Stimulated activated memory B cell treated with anti-CD40 and anti-IgM and Interleukin-4, amounts not matched to agents 10 μg/mL and 1 μg/mL and 100 μg/mL, for 72 hours (primary cell): ENCODE results near the gene SMO.

Source experiments
- ATAC-seq: fragments of 150-1000 bp; cut with Tn5 transposase; 2 replicates; pipeline ENCODE4 v1.10.0; 2021
- H3K27ac Mint-ChIP-seq: one replicate; pipeline ENCODE4 v1.8.0; 2022; ENCODE audit warnings: mild to moderate bottlenecking, mixed read lengths
- H3K27me3 Mint-ChIP-seq: one replicate; pipeline ENCODE4 v1.8.0; 2022; ENCODE audit warnings: mixed read lengths
- H3K36me3 Mint-ChIP-seq: one replicate; pipeline ENCODE4 v1.8.0; 2022; ENCODE audit warnings: mixed read lengths
- H3K4me1 Mint-ChIP-seq: one replicate; pipeline ENCODE4 v1.8.0; 2022; ENCODE audit warnings: mixed read lengths
- H3K4me3 Mint-ChIP-seq: one replicate; pipeline ENCODE4 v1.8.0; 2022; ENCODE audit warnings: mild to moderate bottlenecking, moderate library complexity, mixed read lengths
- H3K9me3 Mint-ChIP-seq: one replicate; pipeline ENCODE4 v1.8.0; 2022; ENCODE audit warnings: mixed read lengths

Gene SMO

DNA sequence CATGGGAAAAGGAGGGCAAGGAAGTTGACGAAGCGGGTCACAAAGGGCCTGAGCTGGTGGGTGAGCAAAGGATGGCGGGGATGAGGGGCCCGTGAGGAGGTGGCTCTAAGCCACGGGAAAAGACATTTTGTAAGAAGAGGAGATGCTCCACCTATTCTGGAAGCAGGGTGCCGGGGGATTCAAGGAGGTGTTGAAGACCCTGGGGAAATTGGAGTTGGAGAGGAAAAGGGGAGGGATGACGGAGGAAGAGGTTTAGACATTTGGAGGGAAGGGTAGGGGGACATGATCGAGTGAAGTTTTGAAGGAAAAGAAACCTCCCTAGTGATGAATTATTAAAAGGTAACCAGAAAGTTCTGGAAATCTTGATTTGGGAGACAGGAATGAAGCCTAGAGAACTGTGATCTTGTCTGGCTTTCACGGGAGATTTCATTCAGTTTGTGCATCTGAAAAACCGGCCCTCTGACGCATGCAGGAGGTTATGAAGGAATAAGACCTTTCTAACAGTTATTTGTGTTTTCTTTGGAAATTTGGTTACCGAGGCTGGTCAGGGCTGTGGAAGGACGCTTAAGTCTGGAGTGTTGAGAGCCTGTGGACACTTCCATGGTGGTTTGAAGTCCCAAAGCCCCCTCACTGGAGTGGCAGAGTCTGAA is 1.4 kb downstream of the SMO start:
- Mint-ChIP-seq H3K27me3 (peaks cover 48% of the 10 kb centered on the region), H3K4me1 (peaks cover 34% of the 10 kb centered on the region), H3K36me3 (no peaks in the 10 kb centered on the region), H3K9me3 (no peaks in the 10 kb centered on the region), H3K27ac (no peak overlapping the region), H3K4me3 (peak overlapping the region; percentile 77)
- no peak for ATAC-seq

- Mint-ChIP-seq H3K4me3 (no peak overlapping the region), H3K4me1 (peaks cover 33% of the 10 kb centered on the region), H3K36me3 (no peaks in the 10 kb centered on the region), H3K27me3 (peaks cover 48% of the 10 kb centered on the region), H3K27ac (no peak overlapping the region), H3K9me3 (no peaks in the 10 kb centered on the region)
- ATAC-seq: no peak
Measured at GRCh38 chr7:129191272-129191671, 2.8 kb downstream of the SMO start.

DNA sequence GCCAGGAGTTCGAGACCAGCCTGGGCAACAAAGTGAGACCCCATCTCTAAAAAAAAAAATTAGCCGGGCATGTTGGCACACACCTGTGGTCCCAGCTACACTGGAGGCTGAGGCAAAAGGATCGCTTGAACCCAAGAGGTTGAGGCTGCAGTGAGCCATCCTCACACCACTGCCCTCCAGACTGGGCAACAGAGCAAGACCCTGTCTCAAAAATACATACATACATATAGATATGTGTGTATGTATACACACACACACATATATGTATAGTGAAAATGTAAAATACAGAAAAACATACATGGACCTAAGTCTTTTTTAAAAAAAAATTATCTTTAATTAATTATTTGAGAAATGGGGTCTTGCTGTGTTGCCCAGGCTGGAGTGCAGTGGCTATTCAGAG is 5.5 kb downstream of the SMO start:
- no peak for ATAC-seq
- Mint-ChIP-seq H3K27ac (no peak overlapping the region), H3K4me3 (no peak overlapping the region), H3K4me1 (peaks cover 16% of the 10 kb centered on the region), H3K36me3 (no peaks in the 10 kb centered on the region), H3K27me3 (peaks cover 38% of the 10 kb centered on the region), H3K9me3 (no peaks in the 10 kb centered on the region)

DNA sequence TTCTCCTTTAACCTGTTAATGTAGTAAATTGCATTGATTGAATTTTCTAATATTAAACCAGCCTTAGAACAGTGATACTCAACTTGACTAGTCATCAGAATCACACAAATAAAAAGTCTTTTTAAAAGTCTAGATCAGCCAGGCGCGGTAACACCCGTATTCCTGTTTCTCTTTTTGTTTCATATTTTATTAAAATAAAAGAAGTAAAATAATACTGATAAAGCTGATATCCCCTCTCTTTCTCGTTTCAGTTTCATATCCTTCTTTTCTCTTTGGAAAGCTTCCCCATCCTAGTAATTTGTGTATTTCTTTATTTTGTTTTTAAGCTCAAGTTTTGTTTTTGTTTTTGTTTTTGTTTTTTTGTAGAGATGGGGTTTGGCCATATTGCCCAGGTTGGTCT is 9.3 kb downstream of the SMO start:
- H3K36me3 Mint-ChIP-seq: no peaks in the 10 kb centered on the region
- H3K27me3 Mint-ChIP-seq: peaks cover 7% of the 10 kb centered on the region
- H3K4me1 Mint-ChIP-seq: peaks cover 7% of the 10 kb centered on the region
- no peaks in the 10 kb centered on the region for H3K9me3 Mint-ChIP-seq
- no peak overlapping the region for H3K4me3 Mint-ChIP-seq
- H3K27ac Mint-ChIP-seq: no peak overlapping the region
- ATAC-seq: no peak

- H3K4me3 Mint-ChIP-seq: no peak overlapping the region
- no peaks in the 10 kb centered on the region for H3K36me3 Mint-ChIP-seq
Measured at GRCh38 chr7:129199406-129199805, 11.0 kb downstream of the SMO start.

GRCh38 chr7:129202058-129202777 is 13.8 kb downstream of the SMO start:
- Mint-ChIP-seq H3K27me3 (no peaks in the 10 kb centered on the region), H3K4me1 (peaks cover 20% of the 10 kb centered on the region), H3K4me3 (no peak overlapping the region), H3K27ac (no peak overlapping the region), H3K36me3 (no peaks in the 10 kb centered on the region), H3K9me3 (no peaks in the 10 kb centered on the region)
- no peak for ATAC-seq

More at GRCh38 chr7:129199406-129199805, 11.0 kb downstream of the SMO start:
- no peak for ATAC-seq
- H3K4me1 Mint-ChIP-seq: peaks cover 7% of the 10 kb centered on the region
- H3K27me3 Mint-ChIP-seq: no peaks in the 10 kb centered on the region
- H3K27ac Mint-ChIP-seq: no peak overlapping the region
- H3K9me3 Mint-ChIP-seq: no peaks in the 10 kb centered on the region

DNA sequence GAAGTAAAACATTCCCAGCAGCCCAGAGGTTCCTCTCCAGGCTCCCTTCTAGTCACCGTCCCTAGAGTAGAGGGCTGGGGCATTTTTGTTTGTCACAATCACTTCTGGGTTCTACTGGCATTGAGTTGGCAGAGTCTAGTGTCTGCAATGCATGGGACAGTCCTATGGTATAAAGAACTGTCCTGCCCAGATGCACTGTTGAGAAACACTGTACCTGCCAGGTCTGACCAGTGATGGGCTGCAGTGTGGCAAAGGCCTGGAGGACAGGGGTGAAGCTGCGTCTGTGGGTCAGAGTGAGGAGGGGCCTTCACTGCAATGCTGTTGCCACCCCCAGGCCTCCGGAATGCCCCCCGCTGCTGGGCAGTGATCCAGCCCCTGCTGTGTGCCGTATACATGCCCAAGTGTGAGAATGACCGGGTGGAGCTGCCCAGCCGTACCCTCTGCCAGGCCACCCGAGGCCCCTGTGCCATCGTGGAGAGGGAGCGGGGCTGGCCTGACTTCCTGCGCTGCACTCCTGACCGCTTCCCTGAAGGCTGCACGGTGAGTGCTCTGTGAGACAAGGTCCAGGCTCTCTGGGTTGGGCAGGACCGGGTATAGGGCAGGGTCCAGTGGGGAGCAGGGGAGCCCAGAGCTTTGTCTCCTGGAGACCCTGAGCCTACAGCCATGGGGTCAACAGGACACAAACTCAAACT is 14.8 kb downstream of the SMO start:
- no peaks in the 10 kb centered on the region for H3K36me3 Mint-ChIP-seq
- H3K4me3 Mint-ChIP-seq: no peak overlapping the region
- H3K9me3 Mint-ChIP-seq: no peaks in the 10 kb centered on the region
- H3K4me1 Mint-ChIP-seq: peaks cover 13% of the 10 kb centered on the region
- no peaks in the 10 kb centered on the region for H3K27me3 Mint-ChIP-seq
- no peak for ATAC-seq
- H3K27ac Mint-ChIP-seq: no peak overlapping the region

DNA sequence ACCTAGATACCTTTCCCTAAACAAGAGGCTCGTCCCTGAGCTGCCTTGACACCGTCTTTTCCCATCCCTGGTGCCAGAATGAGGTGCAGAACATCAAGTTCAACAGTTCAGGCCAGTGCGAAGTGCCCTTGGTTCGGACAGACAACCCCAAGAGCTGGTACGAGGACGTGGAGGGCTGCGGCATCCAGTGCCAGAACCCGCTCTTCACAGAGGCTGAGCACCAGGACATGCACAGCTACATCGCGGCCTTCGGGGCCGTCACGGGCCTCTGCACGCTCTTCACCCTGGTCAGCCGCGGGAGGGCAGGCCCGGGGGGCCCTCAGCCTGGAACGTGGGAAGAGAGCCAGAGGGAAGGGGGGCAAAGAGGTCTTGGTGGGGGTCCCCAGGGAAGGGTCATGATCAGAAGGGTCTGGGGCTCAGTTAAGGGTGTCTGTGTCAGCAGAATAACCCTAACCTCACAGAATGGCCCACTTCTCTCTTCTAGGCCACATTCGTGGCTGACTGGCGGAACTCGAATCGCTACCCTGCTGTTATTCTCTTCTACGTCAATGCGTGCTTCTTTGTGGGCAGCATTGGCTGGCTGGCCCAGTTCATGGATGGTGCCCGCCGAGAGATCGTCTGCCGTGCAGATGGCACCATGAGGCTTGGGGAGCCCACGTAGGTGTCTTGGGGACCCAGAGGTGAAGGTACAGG is 16.8 kb downstream of the SMO start:
- peak overlapping the region; percentile 83 for H3K27ac Mint-ChIP-seq
- H3K9me3 Mint-ChIP-seq: no peaks in the 10 kb centered on the region
- H3K4me3 Mint-ChIP-seq: peak overlapping the region; percentile 73
- peaks cover 15% of the 10 kb centered on the region for H3K4me1 Mint-ChIP-seq
- no peaks in the 10 kb centered on the region for H3K27me3 Mint-ChIP-seq
- no peaks in the 10 kb centered on the region for H3K36me3 Mint-ChIP-seq
- peak; percentile 85 for ATAC-seq

- Mint-ChIP-seq H3K36me3 (no peaks in the 10 kb centered on the region), H3K4me1 (peaks cover 19% of the 10 kb centered on the region), H3K4me3 (no peak overlapping the region), H3K27ac (peak overlapping the region; percentile 83), H3K27me3 (no peaks in the 10 kb centered on the region), H3K9me3 (no peaks in the 10 kb centered on the region)
- ATAC-seq: peak; percentile 54
Measured at GRCh38 chr7:129205987-129206785, 17.8 kb downstream of the SMO start.

GRCh38 chr7:129208667-129209066 is 20.2 kb downstream of the SMO start:
- no peak for ATAC-seq
- Mint-ChIP-seq H3K9me3 (no peaks in the 10 kb centered on the region), H3K4me1 (peaks cover 19% of the 10 kb centered on the region), H3K27me3 (no peaks in the 10 kb centered on the region), H3K36me3 (no peaks in the 10 kb centered on the region), H3K27ac (peak overlapping the region; percentile 19), H3K4me3 (no peak overlapping the region)

- ATAC-seq: no peak
- no peak overlapping the region for H3K27ac Mint-ChIP-seq
- H3K36me3 Mint-ChIP-seq: no peaks in the 10 kb centered on the region
- no peaks in the 10 kb centered on the region for H3K9me3 Mint-ChIP-seq
- no peak overlapping the region for H3K4me3 Mint-ChIP-seq
- H3K27me3 Mint-ChIP-seq: no peaks in the 10 kb centered on the region
- peaks cover 25% of the 10 kb centered on the region for H3K4me1 Mint-ChIP-seq
Measured at GRCh38 chr7:129209067-129209926, 20.9 kb downstream of the SMO start.

- H3K4me1 Mint-ChIP-seq: peaks cover 20% of the 10 kb centered on the region
- no peaks in the 10 kb centered on the region for H3K36me3 Mint-ChIP-seq
- H3K9me3 Mint-ChIP-seq: no peaks in the 10 kb centered on the region
- no peaks in the 10 kb centered on the region for H3K27me3 Mint-ChIP-seq
- peak; percentile 82 for ATAC-seq
- no peak overlapping the region for H3K27ac Mint-ChIP-seq
- H3K4me3 Mint-ChIP-seq: no peak overlapping the region
Measured at GRCh38 chr7:129210256-129210988, 22.0 kb downstream of the SMO start.

GRCh38 chr7:129210989-129211312 is 22.5 kb downstream of the SMO start:
- no peaks in the 10 kb centered on the region for H3K27me3 Mint-ChIP-seq
- no peaks in the 10 kb centered on the region for H3K36me3 Mint-ChIP-seq
- H3K4me1 Mint-ChIP-seq: peaks cover 15% of the 10 kb centered on the region
- no peaks in the 10 kb centered on the region for H3K9me3 Mint-ChIP-seq
- H3K4me3 Mint-ChIP-seq: no peak overlapping the region
- no peak for ATAC-seq
- no peak overlapping the region for H3K27ac Mint-ChIP-seq
